Dendritic cell treated with granulocyte-macrophage colony-stimulating factor and Interleukin-4, amounts not matched to agents 40 ng/mL and 50 ng/mL, for 4 days (primary cell): Measurements from ENCODE around the gene GAP43.
"Not testable (repeated sequence)": the region's sequence is repeated elsewhere in the genome, so short reads cannot be mapped to it uniquely, and the experiment has no call there.

ENCODE experiments used
- H3K27ac Mint-ChIP-seq: one replicate; pipeline ENCODE4 v1.8.0; 2022; ENCODE audit warnings: mild to moderate bottlenecking, mixed read lengths
- H3K27me3 Mint-ChIP-seq: one replicate; pipeline ENCODE4 v1.8.0; 2022; ENCODE audit warnings: mild to moderate bottlenecking, mixed read lengths
- H3K36me3 Mint-ChIP-seq: one replicate; pipeline ENCODE4 v1.8.0; 2022; ENCODE audit warnings: low read depth, mixed read lengths
- H3K4me1 Mint-ChIP-seq: one replicate; pipeline ENCODE4 v1.8.0; 2022; ENCODE audit warnings: low read depth, mixed read lengths
- H3K4me3 Mint-ChIP-seq: one replicate; pipeline ENCODE4 v1.8.0; 2022; ENCODE audit warnings: mild to moderate bottlenecking, moderate library complexity, mixed read lengths
- H3K9me3 Mint-ChIP-seq: one replicate; pipeline ENCODE4 v1.8.0; 2022; ENCODE audit warnings: mixed read lengths
- intact Hi-C: fragments of 100-400 bp; cut with micrococcal nuclease; formaldehyde crosslinking; loops from one replicate; pipeline ENCODE4 v1.15.0; 2022

Gene GAP43

DNA sequence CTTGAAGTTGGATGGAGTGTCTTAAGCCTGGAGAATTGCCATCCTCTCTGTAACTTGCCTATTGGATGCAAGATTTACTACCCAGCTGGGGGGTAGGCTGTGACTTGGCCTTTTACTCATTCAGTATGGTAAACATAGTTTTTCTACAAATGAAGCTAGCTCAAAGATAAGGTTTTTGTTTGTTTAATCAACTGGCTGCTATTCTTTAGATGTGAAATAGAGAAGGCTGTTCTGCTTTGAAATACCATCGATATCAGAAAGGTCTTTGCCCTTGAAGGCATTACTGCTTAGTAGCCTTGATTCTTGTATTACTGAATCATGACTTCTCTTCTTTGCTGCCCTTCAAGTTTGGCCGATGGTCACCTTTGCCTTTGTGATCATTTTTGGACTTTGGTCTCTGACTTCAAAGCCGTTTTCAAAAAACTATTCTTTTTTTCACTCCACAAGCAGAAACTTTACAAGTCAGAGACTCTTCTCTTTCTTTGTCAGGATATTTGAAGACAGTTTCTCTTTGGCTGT lies 83.1 kb downstream of the GAP43 start:
- H3K36me3 Mint-ChIP-seq, result no peaks in the 10 kb centered on the region
- H3K27me3 Mint-ChIP-seq, result peaks cover 2% of the 10 kb centered on the region
- no peaks in the 10 kb centered on the region for H3K9me3 Mint-ChIP-seq
- no peak overlapping the region for H3K4me3 Mint-ChIP-seq
- intact Hi-C loops, result no loop called here
- H3K4me1 Mint-ChIP-seq, result no peaks in the 10 kb centered on the region
- H3K27ac Mint-ChIP-seq, result no peak overlapping the region

DNA sequence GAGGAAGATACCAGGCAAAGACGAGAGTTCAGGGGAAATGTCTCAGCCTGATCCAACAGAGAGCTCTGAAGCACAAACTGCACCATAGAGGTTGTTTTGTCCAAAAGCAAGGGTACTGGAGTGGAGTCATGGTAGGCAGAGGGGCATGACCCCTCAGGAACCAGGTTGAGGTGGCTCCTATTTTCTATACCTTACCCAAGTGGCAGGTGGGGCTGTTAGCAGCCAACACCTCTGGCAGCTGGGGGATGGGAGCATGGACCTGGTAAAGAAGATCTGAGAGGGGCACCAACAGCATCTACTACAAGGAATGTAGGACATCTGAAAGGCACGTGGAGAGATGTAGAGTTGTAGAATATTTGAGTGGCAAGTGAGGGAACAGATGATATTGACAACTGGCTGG lies 85.2 kb downstream of the GAP43 start:
- no peaks in the 10 kb centered on the region for H3K9me3 Mint-ChIP-seq
- H3K27me3 Mint-ChIP-seq, result peaks cover 2% of the 10 kb centered on the region
- H3K4me3 Mint-ChIP-seq, result no peak overlapping the region
- intact Hi-C loops, result no loop called here
- H3K27ac Mint-ChIP-seq, result no peak overlapping the region
- H3K36me3 Mint-ChIP-seq, result no peaks in the 10 kb centered on the region
- no peaks in the 10 kb centered on the region for H3K4me1 Mint-ChIP-seq

DNA sequence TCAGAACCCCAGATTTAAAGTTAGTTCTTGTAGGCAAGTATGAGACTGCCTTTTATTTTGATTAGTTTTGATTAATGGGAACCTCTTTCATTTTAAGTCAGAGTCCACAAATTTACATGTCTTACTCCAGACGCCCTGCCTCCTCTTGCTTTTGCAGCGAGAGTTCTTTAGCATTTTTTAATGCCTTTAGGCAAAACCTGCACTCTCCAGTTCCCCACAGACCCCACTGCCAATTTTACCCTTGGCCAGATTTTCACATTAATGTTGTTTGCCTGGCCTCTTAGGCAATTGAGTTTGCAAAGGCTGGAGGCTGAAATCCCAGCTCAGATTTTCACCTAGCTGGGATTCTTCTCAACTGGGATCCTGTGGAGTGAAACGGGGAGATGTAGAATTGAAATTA lies 85.8 kb downstream of the GAP43 start:
- no peaks in the 10 kb centered on the region for H3K36me3 Mint-ChIP-seq
- H3K27ac Mint-ChIP-seq, result no peak overlapping the region
- no peaks in the 10 kb centered on the region for H3K9me3 Mint-ChIP-seq
- no peaks in the 10 kb centered on the region for H3K4me1 Mint-ChIP-seq
- intact Hi-C loops, result no loop called here
- H3K4me3 Mint-ChIP-seq, result no peak overlapping the region
- H3K27me3 Mint-ChIP-seq, result peaks cover 2% of the 10 kb centered on the region

DNA sequence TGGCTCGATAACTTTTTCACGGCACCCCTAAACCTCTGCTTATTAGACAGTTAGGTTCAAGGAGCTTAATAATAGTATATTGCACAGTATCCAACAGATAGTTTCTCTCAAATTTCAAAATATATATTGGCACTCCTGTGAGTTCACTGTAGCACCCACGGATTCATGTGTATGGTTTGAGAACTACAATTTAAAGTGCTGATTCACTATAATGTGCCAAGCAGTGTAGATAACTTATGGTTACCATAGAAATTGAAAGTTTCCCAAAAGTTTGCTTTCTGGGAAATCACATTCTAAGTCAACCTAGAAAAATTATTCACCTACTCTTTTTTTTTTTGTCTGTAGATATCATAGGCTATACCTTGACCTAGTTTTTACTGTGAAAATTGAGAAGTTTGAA lies 86.6 kb downstream of the GAP43 start:
- no peaks in the 10 kb centered on the region for H3K4me1 Mint-ChIP-seq
- peaks cover 2% of the 10 kb centered on the region for H3K27me3 Mint-ChIP-seq
- H3K4me3 Mint-ChIP-seq, result no peak overlapping the region
- H3K9me3 Mint-ChIP-seq, result no peaks in the 10 kb centered on the region
- no peak overlapping the region for H3K27ac Mint-ChIP-seq
- intact Hi-C loops, result no loop called here
- H3K36me3 Mint-ChIP-seq, result no peaks in the 10 kb centered on the region

DNA sequence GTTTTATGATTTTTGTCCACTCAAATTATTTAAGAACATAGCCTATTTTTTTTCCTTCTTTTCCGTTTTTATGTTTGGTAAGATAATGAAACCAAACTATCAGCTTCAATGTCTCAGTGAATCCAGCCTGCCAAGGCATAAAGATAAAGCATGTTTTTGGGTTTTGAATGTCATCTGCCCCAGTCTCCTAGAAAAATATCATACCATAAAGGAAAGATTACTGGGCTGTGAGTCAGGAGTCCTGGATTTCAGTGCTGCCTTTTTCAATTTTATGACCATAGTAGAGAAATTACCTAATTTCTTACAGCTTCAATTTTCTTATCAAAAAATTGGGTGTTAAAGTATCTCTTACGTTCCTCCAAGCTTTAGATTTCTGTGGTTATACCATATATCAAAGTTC lies 87.5 kb downstream of the GAP43 start:
- Mint-ChIP-seq H3K27ac (no peak overlapping the region), H3K4me3 (no peak overlapping the region), H3K9me3 (no peaks in the 10 kb centered on the region), H3K4me1 (no peaks in the 10 kb centered on the region), H3K27me3 (peaks cover 2% of the 10 kb centered on the region), H3K36me3 (no peaks in the 10 kb centered on the region)
- intact Hi-C loops, result no loop called here

DNA sequence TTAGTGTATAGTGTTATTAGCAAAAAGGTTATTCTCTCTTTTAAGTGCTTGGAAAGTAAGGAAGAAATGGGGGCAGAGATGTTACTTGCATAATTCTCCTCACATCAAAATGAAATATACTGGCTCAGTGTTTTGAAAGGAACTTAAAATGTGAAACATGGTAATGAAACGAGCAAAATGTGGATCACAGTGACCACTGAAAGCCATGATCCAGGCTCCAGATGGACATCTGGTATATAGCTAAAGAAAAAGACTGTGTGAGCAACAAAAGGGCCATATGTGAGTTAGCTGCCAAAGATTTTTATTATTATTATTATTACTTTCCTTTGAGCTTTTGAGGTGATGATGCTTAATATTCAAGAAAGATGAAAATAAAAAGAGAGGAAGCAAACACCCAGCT lies 89.6 kb downstream of the GAP43 start:
- H3K4me1 Mint-ChIP-seq, result no peaks in the 10 kb centered on the region
- H3K36me3 Mint-ChIP-seq, result no peaks in the 10 kb centered on the region
- H3K27ac Mint-ChIP-seq, result no peak overlapping the region

DNA sequence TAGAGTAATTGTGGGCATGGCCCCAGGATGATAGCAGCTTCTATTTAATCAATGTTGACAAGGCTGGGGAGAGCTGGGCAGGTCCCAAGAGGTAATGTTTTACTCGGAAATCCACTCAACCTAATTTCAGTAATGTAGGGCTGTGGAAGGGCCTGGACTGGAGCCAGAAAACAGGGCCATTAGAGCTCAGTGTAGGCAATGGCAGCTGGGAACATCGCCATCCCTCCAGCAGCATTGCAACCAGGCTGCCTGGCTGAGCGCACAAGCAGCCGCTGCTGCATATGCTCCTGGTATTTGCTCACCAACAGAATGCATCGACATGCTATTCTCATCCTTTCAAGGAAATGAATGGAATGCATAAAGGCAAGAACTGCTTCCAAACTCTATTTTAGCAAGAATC lies 90.0 kb downstream of the GAP43 start:
- no peak overlapping the region for H3K4me3 Mint-ChIP-seq
- no peaks in the 10 kb centered on the region for H3K4me1 Mint-ChIP-seq
- peaks cover under 1% of the 10 kb centered on the region for H3K27me3 Mint-ChIP-seq
- no peak overlapping the region for H3K27ac Mint-ChIP-seq
- no peaks in the 10 kb centered on the region for H3K36me3 Mint-ChIP-seq
- intact Hi-C loops, result no loop called here
- no peaks in the 10 kb centered on the region for H3K9me3 Mint-ChIP-seq

More for the DNA sequence above, 89.6 kb downstream of the GAP43 start:
- H3K9me3 Mint-ChIP-seq, result no peaks in the 10 kb centered on the region
- H3K27me3 Mint-ChIP-seq, result peaks cover 2% of the 10 kb centered on the region
- H3K4me3 Mint-ChIP-seq, result no peak overlapping the region
- intact Hi-C loops, result no loop called here

DNA sequence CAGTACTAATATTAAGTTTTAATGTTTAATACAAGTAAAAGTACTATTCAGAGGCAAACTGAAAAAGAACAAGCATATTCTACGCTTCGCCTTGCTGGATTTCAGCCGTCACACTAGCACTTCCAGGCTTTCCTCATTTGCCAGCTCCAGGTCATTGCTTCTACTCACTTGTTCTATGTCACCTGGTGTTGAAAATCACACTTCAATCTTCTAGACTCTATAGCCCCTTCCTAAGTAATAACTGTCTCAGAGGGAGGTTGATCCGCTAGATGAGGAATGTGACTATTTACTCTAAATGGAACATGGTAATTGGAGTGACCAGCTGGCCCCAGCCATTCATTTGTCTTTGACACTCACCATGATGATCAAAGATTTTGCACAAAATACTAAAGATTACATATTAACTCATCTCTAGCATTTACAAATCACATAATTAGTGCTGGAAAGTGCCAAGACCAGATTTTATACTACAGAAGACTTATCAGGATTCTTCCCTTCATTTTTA lies 92.0 kb downstream of the GAP43 start:
- Mint-ChIP-seq H3K9me3 (no peaks in the 10 kb centered on the region), H3K36me3 (no peaks in the 10 kb centered on the region), H3K27me3 (no peaks in the 10 kb centered on the region), H3K27ac (no peak overlapping the region), H3K4me3 (no peak overlapping the region), H3K4me1 (no peaks in the 10 kb centered on the region)
- intact Hi-C loops, result no loop called here

DNA sequence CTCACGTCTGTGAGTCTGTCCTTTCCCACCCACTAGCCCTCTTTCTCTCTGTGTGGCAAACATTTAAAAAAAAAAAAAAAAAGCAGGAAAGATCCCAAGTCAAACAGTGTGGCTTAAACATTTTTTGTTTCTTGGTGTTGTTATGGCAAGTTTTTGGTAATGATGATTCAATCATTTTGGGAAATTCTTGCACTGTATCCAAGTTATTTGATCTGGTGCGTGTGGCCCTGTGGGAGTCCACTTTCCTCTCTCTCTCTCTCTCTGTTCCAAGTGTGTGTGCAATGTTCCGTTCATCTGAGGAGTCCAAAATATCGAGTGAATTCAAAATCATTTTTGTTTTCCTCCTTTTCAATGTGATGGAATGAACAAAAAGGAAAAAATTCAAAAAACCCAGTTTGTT lies 97.7 kb downstream of the GAP43 start:
- intact Hi-C loops, result no loop called here
- Mint-ChIP-seq H3K4me1 (no peaks in the 10 kb centered on the region), H3K27me3 (peaks cover 4% of the 10 kb centered on the region), H3K36me3 (no peaks in the 10 kb centered on the region), H3K9me3 (no peaks in the 10 kb centered on the region), H3K4me3 (no peak overlapping the region), H3K27ac (no peak overlapping the region)

DNA sequence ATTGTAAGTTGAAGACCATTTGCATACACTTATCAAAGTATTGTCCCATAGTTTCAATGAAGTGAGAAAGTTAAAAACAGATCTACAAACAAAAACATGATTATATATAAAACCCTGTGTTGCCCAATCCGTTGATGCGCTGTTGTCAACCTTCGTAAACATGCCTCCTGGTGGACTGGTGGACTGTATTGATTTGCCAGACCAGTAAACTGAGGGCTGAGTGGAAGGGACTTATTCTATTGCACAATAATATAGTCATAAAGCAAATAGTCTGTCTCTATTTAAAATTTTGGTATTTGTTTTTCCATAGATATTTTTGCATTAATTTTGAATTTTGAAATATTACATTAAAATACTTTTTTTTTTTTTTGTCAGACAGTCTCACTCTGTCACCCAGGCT lies 102.5 kb downstream of the GAP43 start:
- intact Hi-C loops, result no loop called here
- H3K27ac Mint-ChIP-seq, result no peak overlapping the region
- peaks cover 3% of the 10 kb centered on the region for H3K27me3 Mint-ChIP-seq
- H3K4me3 Mint-ChIP-seq, result no peak overlapping the region
- H3K9me3 Mint-ChIP-seq, result no peaks in the 10 kb centered on the region
- no peaks in the 10 kb centered on the region for H3K4me1 Mint-ChIP-seq
- no peaks in the 10 kb centered on the region for H3K36me3 Mint-ChIP-seq

DNA sequence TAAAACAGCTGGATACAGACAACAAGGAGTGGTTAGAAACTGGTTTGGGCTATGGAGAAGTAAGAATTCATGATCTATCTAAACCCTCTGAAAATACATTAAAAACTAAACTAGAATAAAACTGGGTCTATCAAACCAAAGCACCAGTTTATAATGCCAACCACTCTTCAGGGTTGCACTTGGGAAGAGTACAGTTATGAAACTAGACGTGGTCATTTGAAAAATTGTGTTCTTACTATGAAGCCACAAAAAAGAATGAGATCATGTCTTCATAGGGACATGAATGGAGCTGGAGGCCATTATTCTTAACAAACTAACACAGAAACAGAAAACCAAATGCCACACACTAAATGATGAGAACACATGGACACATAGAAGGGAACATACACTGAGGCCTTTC lies 103.8 kb downstream of the GAP43 start:
- no peaks in the 10 kb centered on the region for H3K27me3 Mint-ChIP-seq
- no peak overlapping the region for H3K4me3 Mint-ChIP-seq
- H3K36me3 Mint-ChIP-seq, result no peaks in the 10 kb centered on the region
- no peaks in the 10 kb centered on the region for H3K9me3 Mint-ChIP-seq
- intact Hi-C loops, result no loop called here
- no peaks in the 10 kb centered on the region for H3K4me1 Mint-ChIP-seq
- no peak overlapping the region for H3K27ac Mint-ChIP-seq

DNA sequence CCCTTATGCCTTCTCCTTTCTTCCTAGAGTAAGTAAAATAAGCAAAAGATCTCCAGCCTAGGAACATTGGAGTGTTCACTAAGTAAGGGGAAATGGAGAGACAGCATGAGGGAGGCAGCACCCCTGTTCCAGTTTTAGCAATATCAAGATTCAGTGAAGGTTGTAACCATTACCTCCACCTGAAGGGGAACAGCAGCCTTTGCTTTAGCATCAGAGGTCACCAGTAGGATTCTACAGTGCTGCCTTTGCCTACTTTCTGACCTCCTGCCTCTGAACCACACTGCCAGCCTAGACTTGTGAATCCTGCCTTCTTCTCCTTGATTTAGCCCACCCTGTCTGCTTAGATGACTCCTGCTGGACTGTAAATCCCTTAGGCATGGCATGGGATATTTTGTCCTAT lies 104.7 kb downstream of the GAP43 start:
- no peaks in the 10 kb centered on the region for H3K4me1 Mint-ChIP-seq
- H3K36me3 Mint-ChIP-seq, result no peaks in the 10 kb centered on the region
- no peak overlapping the region for H3K27ac Mint-ChIP-seq
- H3K4me3 Mint-ChIP-seq, result no peak overlapping the region
- H3K9me3 Mint-ChIP-seq, result no peaks in the 10 kb centered on the region
- no peaks in the 10 kb centered on the region for H3K27me3 Mint-ChIP-seq
- intact Hi-C loops, result no loop called here

DNA sequence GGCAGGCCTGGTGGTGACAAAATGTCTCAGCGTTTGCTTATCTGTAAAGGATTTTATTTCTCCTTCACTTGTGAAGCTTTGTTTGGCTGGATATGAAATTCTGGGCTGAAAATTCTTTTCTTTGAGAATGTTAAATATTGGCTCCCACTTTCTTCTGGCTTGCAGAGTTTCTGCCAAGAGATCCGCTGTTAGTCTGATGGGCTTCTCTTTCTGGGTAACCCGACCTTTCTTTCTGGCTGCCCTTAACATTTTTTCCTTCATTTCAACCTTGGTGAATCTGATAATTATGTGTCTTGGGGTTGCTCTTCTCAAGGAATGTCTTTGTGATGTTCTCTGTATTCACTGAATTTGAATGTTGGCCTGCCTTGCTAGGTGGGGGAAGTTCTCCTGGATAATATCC lies 113.0 kb downstream of the GAP43 start:
- H3K27ac Mint-ChIP-seq, H3K4me3 Mint-ChIP-seq, H3K4me1 Mint-ChIP-seq, intact Hi-C loops, H3K36me3 Mint-ChIP-seq, H3K27me3 Mint-ChIP-seq: not testable (repeated sequence)
- H3K9me3 Mint-ChIP-seq, result peaks cover 45% of the 10 kb centered on the region

DNA sequence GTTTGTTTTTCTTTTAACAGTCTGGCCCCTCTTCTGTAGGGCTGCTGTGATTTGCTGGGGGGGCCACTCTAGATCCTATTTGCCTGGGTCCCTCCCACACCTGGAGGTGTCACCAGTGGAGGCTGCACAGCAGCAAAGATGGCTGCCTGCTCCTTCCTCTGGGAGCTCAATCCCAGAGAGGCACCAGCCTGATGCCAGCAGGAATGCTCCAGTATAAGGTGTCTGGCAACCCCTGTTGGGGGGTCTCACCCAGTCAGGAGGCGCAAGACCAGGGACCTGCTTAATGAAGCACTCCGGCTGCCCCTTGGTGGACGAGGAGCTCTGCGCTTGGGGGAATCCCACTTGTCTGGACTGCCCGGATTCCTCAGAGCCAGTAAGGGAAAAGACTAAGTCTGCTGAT lies 118.3 kb downstream of the GAP43 start:
- Mint-ChIP-seq H3K4me3 (no peak overlapping the region), H3K27me3 (no peaks in the 10 kb centered on the region)
- intact Hi-C loops, result no loop called here

DNA sequence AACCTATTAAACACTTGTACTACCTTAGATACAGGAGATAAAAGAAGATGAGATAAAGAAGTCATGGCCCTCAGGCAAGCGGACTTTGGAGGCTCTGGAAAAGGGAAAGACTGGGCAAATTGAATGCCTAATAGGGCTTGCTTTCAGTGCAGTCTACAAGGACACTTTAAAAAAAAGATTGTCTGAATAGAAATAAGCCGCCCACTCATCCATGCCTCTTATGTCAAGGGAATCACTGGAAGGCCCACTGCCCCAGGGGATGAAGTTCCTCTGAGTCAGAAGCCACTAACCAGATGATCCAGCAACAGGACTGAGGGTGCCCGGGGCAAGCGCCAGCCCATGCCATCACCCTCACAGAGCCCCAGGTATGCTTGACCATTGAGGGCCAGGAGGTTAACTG lies 121.2 kb downstream of the GAP43 start:
- intact Hi-C loops, H3K27ac Mint-ChIP-seq: not testable (repeated sequence)
- H3K9me3 Mint-ChIP-seq, result peaks cover 45% of the 10 kb centered on the region

More for the DNA sequence above, 118.3 kb downstream of the GAP43 start:
- Mint-ChIP-seq H3K4me1 (no peaks in the 10 kb centered on the region), H3K36me3 (no peaks in the 10 kb centered on the region), H3K27ac (no peak overlapping the region), H3K9me3 (peaks cover 56% of the 10 kb centered on the region)

More for the DNA sequence above, 121.2 kb downstream of the GAP43 start:
- H3K4me1 Mint-ChIP-seq, H3K36me3 Mint-ChIP-seq, H3K27me3 Mint-ChIP-seq, H3K4me3 Mint-ChIP-seq: not testable (repeated sequence)
